HG02588 (cell line): Measurements from ENCODE around the gene PFKFB4.

ENCODE experiments used
- ATAC-seq: cut with Tn5 transposase; IDR thresholded peaks from one replicate; pipeline ENCODE4 v1.9.1; 2021; ENCODE audit warnings: mild to moderate bottlenecking, moderate library complexity; ENCODE audit not compliant: unreplicated experiment

Gene PFKFB4

DNA sequence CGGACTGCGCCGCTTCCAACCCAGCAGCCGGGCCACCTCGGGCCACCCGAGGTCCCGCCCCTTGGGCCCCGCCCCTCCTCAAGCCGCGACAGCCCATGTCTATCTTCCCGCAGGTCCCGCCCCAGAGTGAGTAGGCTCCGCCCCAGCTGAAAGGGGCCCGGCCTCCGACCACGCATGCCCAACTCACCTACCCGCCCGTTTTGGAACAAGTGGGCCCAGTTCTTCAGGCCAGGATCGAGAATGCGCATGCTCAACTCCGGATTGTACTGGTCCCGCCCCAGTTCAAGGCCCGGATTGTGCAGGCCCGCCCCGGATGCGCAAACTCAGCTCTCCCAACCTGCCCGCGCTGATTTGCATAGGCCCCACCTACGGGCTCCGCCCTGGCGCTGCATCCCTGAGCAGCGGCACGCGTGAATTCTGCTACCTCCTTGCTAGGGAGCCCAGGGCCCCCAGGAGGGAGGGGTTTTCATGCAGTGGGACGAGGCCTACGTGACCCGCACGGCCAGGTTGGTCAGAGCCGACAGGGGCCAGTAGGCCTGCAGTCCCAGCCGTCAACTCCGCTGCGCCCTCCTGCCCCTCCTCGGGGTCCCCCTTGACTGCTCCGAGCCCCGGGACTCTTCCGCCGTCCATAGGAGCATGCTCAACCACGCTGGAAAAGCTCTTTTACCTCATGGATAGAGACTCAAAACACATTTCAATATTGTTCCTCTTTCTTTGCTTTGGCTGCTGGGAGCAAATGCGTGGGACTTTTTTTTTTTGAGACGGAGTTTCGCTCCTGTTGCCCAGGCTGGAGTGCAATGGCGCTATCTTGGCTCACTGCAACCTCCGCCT, at the start of gene PFKFB4:
Gene PFKFB4, minus strand, starts transcription at position 8 of the 831 bp plus-strand sequence. CDS start 26 bp downstream, outside the sequence.
- ATAC-seq: peak; percentile 83

DNA sequence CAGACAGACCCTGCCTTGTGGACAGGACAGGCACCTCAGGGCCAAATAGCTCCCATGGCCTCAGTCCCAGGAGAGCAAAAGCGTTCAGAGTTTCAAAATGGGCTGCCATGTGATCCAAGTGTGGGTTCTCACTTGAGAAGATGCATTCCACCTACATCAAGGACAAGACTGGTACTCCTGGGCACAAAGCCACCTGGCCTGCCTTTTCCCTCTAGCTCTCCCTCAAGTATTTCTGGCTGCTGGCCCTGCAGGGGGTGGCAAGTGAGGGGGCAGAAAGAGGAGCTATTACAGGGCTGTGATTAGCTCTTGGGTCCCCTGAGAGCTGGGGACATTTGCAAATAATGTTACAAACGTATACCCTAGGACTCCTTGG, 45.0 kb upstream of the PFKFB4 start:
- no peak for ATAC-seq

DNA sequence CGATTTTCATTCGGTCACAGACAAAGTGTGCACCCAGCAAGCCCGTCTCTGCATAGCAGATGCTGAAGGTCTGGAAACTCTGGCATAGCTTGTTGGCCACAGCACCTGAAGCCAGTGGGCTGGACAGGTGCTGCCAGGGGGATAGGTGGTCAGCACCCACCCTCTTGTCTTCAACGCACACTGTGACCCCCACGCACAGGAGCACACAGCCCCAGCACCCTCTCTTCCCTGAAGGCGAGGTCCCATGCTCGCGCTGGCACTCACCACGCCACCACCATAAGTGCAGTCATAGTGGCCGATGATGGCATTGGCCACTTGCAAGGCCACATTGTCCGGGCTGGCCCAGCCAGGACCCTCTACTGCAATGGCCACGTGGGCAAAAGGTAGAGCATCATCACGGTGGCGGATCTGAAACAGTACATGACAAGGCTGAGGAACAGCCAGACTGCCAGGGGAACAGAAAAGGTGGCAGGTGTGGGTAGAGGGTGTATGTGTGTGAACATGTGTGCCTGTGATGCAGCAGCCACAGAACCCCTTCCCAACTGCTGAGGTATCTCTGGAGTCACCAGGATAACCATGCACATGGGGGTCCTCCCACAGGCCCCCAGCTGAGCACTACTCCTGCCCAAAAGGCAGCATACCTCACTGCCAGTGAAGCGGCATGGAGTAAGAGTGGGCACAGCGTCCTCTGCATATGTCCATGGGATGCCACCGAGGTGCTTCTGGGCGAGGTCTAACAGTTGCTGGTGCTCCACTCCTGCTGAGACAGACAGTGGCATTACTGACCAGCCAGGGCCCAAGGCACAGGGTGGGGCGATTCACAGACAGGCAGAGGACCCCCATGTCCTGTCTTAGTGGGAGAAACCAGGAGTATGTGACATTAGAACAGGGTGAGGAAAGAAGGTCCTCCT, 44.4 kb upstream of the PFKFB4 start:
- no peak for ATAC-seq

DNA sequence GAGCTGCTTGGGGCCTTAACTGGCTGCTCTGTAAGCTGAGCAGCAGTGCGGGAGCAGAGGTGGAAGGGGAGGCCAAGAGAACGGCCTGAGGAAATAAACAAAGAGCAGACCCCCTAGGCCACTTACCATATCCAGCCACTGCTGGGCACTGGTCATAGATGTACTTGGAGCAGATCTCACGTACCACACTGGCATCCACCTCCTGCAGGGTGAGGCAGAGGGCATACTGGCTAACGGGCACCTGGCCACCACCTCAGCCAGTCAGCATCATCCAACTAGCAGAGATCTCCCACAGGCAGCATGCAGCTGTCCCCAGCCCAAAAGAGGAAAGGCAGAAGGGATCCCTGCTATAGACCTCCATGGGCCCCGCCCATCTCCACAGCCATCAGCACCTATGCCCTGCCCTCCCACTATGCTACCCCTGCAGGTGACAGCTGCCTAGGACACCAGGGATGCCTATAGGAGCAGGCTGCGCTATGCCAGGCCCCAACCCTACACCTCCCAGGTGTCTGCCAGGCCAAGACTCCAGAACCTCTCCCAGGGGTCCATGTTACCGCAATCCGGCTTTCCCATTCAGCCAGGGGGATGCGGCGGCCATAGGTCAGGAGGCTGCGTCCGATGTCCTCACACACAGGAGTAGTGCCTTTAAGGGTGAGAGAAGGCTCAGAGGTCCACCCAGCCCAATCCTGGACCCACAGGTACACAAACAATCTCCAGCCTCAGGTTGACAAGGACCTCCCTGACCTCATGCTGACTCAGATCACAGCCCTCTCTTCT, 43.1 kb upstream of the PFKFB4 start:
- no peak for ATAC-seq

DNA sequence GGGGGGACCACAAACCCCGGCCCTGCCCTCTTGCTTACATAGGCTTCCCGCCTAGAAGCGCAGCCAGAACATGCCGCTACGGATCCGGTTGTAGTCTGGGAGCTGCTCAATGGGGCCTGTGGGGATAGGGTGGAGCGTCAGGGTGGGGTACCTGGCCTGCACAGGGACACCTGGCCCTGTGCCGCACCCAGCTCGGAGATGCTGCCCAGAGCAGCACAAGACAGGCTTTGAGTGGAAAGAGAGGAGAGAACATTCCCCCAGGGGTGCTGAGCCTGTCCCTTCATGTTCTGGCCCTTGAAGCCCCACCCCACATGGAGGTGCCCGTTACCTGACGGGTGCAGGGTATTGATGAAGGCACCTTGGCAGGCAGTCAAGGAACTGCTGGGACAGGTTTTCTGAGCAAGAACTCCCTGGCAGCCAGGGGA, 42.5 kb upstream of the PFKFB4 start:
- no peak for ATAC-seq

DNA sequence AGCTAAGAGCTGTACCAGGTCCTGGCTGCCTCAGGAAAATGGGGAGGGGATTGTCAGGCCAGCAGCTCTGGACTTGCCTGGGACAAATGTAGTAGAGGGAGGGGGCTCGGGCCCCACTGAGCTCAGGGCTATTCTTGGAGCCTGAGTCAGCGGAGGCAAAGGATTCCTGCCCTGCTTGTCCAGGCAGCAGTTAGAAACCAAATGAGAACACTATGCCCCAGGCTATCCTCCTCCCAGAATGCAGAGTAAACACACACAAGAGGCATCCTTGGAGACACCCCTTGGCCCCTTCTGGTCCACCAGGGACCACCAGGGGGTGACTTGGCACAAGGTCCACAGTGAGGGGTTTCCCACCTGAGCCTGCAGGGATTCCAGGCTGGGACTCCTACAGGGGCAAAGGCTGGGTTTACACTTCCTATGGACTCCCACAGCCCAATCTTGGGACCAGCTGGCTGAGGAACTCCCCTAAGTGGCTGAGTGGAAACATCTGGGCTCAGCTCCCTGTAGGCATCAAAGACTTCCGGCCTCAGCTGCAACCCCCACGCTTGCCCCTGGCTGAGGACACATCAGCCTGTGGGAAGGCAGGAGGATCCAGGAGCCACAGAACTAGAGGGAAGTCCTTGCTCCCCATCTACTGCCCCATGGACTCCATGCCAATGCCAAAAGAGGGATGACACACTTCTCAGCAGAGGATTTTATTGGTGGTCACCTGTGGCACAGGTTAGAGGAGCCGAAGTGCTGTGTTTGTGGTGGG, 41.9 kb upstream of the PFKFB4 start:
- ATAC-seq: no peak

DNA sequence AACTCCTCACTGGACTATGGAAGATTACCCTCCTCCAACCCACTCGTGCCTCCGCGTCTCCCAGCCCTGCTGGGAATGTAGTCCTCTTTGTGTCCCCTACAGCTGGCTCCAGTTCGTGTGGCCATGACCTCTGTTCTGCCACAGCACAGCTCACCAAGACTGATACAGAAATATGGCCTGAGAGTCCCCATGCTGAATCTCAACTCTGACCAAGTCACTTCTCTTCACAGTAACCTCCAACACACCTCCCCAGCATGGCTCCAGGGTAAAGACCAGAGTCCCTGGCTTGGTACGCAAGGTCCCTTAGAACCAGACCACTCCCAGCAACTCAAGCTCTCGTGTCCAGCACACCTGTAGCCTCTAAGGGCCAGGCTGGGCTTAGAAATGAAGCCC, 40.8 kb upstream of the PFKFB4 start:
- no peak for ATAC-seq

DNA sequence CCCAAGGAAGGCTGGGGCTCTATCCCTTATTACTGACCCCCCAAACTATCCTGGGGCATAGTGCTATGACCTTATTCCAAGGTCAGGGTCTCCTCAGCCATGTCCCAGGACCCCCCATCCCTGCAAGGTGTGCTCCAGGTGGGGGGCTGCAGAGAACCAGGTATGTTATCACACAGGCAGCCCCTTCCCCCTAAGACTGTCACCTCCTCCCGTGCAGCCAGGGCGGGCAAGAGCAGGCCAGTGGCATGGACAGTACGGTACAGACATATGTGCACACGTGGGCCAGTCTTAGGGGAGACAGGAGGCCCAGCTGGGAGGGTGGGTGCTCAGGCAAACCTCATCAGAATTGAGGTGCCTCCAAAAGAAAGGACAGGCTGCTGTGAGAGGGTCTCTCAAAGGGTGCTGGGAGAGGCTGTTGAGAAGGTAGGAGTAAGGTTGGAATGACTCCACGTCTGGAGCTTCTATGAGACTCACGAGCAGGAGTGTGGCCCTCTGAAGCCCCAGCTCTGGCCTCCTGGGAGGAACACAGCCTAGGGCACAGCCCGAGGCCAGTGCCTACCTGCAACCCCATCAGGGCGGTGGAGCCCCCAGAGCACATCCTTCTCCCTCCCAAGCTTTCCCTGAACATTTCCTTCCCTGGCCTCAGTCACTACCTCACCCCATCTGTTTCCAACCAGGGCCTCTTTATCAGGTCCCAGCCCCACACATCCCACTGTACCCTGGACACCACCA, 40.2 kb upstream of the PFKFB4 start:
- no peak for ATAC-seq

DNA sequence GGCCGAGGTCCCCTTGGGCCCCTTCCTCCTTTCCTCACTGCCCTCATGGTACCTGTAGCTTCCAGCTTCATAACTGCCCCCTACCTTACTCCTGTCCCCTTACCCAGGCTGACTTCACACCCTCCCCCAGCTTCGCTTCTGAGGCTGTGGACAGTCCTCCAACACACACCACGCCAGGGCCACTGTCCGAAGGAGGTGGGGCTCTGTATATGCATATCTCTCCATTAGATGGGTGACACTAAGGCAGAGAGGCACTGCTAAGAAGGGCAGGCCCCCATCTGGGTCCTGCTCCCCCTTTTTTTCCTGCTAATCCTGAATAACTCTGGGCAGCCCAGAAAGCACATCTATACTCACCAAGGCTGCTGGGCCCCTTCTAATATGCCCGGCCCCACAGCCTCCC, 39.6 kb upstream of the PFKFB4 start:
- no peak for ATAC-seq

DNA sequence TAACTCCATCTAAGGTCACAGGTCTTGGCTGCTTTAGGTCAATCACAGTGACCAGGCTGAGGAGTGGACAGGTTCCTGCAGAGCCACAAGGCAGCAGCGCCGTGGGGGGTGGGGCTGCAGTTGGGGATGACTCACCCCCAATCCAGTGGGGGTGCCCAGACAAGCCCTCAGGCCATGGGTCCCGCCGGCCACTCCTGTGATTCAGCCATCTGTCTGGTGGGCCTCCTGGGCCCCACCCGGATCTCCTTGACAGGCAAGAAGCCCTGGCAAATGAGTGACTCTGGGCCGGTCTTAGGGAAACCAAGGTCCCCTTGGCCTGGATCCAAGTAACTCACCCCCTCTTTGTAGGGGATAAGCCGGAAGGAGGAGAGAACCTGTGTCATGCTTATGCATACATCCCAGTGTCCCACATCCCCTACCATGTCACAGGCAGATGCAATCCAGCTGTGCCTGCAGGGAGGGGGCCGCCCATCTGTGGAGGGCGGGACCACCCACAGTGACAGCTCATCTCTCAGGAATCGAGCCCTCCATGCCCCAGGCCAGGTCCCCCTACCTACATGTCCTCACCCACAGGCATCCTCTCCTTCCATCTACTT, 39.0 kb upstream of the PFKFB4 start:
- ATAC-seq: no peak

DNA sequence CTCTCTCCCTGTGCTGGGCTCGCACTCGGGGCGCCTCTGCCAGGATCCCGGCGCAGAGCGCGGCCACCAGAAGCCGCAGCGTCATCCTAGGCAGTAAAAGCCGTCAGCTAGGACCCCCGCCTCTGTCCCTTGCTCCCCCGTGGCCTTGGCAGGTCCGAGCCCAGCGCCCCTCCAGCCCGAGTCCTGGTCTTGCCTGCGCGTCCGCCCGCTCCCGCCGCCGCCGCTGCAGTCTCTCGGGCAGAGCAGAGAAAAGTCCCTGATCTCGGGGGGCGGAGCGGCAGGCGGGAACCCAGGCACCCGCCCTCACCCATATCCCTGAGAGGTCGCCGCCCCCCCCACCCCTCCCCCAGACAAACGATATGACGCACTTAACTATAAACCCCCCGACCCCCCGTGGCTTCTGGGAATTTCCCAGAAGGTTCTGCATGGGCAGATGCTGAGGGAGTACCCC, 38.5 kb upstream of the PFKFB4 start, which contains the start of gene COL7A1:
Gene COL7A1, minus strand, starts transcription at position 255 of the 451 bp plus-strand sequence. Its CDS starts 170 bp downstream, at position 85.
- ATAC-seq: no peak

DNA sequence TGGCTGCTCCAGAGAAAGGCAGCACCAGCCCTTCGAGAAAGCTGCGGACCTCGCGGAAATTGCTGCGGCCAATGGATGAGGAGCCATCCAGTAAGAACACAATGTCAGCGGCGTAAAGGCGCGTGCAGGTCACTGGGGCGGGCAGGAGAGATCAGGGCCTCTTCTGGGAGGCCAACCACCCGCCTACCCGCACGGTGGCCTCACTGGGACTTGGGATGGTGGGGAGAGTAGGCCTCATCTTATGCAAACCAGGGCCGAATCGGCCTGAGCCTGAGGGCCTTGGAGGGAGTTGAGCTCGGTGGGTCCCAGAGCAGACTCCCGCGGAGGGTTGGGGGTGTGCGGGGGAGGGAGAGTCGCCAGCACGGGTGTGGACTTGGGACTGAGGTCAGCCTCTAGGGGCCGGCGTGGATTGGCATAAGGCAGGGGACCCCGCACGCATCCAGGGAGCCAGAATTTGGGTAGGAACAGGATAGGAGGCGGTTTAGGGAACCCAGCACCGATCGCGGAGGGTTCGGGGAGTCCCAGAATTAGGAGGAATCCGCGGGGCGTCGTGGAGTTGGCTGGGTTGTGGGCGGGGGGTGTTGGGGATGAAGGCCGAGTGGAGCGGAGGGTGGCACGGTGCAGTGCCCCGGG, 37.9 kb upstream of the PFKFB4 start:
- no peak for ATAC-seq

DNA sequence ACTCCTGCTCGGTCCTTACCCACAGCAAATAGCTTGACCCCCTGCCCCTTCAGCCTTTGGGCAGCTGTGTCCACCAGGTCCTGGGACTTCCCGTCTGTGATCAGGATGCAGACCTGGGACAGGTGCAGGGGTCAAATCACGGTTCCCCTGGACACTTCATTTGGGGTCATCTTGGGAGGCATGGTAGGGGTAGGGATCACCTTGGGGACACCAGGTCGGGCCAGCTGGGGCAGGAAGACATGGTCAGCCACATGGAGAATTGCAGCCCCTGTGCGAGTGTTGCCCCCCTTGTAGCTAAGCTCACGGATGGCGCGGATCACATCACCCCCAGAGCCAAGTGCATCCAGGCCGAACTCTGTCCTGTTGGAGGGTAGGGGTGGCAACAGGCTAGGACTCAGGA, 36.7 kb upstream of the PFKFB4 start:
- no peak for ATAC-seq

DNA sequence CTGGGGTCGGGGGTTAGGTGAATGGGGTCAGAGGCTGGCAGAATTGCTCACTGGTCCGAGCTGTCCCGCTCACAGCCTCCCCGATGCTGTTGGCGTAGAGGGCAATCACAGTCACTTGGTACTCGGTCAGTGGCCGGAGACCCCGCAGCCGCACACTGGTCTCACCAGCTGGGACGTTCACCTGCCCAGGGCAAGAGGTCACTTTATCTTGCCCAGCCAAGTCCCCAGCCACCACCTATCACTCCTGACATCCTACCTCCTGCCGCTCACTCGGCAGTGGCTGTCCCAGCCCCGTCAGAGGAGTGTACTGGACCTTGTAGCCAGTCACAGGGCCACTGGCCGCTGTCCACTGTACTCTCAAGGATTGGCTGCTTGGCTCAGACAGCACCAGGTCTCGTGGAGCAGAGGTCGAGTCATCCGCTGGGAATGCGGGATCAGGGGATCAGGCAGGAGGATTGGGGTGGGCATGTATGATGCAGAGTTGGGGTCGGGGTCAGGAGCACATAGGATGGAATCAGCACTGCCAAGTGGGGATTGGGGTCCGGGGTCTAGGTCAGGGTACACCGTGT, 36.0 kb upstream of the PFKFB4 start:
- ATAC-seq: no peak

DNA sequence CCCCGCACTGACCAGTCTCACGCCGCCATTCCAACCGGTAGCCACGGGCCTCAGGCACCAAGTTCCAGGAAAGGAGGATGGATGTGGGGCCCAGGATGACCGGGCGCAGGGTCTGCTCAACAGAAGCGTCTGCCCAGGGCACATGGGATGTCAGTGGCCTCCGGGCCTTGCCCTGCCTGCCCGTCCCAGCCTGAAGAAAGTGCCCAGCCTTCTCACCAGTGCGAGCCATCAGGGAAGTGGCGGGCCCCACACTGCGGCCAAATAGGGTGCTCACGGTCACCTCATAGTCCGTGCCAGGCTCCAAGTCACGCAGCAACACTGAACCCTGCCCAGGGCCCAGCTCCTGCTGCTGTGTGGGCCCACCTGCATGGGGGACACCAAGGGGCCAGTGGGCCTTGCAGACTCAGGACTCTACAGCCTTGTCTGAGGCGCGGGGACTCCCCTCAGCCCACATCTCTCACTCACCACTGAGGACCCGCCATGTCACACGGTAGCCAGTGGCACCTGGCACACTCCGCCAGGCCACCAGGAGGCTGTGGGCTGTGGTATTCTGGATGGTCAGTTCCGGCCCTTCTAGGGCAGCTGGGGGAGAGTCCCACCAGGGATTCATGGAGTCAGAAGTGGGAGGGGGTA, 35.4 kb upstream of the PFKFB4 start:
- ATAC-seq: no peak

DNA sequence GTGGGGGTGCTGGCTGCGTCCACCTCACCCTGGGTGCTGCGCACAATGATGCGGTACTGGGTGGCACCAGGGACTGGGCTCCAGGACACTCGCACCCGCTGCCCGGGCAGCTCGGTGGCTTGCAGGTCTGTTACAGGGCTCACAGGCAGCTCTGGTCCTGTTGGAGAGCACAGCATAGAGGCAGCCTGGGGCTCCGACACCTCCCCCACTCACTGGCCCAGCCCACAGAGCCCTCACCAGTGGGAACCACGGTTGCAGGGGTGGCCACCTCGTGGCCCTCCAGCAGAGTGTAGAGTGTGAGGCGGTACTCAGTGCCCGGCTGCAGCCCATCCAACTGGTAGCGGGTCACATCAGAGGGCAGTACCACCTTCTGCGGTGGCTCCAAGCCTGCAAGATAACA, 34.8 kb upstream of the PFKFB4 start:
- ATAC-seq: no peak

DNA sequence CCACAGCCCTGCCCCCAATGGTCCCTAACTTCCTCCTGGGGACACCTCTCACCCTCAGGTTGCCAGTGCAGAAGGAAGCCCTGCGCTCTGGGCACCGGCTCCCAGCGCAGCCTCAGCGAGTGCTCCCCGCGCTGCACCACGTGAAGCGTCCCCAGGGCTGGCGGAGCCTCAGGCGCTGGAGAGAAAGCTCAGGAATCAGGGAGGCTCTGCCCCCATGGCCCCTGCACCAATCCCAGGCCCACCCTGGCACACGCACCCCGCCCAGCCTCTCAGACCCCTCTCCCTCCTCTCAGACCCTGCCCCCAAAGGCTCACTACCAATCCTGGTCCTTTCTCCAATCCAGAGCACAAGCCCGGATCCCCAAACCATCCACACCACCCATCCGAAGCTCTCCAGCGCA, 31.6 kb upstream of the PFKFB4 start:
- no peak for ATAC-seq

DNA sequence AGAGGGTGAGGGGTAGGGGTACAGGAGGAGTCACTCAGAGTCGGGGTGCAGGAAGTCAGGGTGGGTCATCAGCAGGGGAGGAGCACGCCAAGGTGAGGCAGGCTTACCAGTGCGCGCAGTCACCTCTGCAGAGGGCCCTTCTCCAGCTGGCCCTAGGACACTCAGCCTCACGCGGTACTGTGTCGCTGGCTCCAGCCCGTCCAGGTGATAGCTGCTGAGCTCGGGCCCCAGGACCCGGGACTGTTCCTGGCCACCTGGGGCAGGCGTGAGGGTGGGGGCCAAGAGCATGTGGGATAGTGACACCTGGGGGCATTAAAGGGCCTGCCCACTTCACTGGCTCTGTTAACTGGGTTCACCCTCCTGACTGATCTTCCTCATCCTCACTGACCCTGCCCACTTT, 31.1 kb upstream of the PFKFB4 start:
- no peak for ATAC-seq
